ENCODE results near the gene CSTF1. TPM values are rescaled to one million over a fixed set of nuclear protein-coding genes. Genes with fewer than 3 reads are reported as not detected.

The CSTF1 gene
- total and polyA plus RNA-seq, 2 of the 8 experiments (the other 6 are each of a cell fraction or from before 2014, with no cell fraction given), result 59.4 to 83.5 TPM

DNA sequence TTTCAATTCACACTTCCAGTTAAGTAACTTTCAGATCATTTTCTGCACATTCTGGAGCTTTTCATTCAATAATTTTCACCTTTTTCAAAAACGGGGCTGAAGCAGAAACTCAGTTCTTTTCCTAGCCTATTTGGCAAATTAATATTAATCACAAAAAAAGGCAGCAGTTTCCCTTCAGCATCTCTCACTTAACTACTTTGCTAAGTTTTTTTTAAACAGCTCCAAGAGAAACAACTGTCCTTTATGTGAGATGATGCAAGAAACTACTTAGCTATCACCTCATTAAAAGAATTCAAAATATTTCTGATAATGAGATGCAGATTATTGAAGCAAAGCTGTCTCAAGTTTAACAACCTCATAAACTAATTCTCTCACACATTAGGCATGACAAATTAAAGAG is 31.4 kb downstream of the CSTF1 start (continued):
- TF ChIP-seq, protein P1, sequence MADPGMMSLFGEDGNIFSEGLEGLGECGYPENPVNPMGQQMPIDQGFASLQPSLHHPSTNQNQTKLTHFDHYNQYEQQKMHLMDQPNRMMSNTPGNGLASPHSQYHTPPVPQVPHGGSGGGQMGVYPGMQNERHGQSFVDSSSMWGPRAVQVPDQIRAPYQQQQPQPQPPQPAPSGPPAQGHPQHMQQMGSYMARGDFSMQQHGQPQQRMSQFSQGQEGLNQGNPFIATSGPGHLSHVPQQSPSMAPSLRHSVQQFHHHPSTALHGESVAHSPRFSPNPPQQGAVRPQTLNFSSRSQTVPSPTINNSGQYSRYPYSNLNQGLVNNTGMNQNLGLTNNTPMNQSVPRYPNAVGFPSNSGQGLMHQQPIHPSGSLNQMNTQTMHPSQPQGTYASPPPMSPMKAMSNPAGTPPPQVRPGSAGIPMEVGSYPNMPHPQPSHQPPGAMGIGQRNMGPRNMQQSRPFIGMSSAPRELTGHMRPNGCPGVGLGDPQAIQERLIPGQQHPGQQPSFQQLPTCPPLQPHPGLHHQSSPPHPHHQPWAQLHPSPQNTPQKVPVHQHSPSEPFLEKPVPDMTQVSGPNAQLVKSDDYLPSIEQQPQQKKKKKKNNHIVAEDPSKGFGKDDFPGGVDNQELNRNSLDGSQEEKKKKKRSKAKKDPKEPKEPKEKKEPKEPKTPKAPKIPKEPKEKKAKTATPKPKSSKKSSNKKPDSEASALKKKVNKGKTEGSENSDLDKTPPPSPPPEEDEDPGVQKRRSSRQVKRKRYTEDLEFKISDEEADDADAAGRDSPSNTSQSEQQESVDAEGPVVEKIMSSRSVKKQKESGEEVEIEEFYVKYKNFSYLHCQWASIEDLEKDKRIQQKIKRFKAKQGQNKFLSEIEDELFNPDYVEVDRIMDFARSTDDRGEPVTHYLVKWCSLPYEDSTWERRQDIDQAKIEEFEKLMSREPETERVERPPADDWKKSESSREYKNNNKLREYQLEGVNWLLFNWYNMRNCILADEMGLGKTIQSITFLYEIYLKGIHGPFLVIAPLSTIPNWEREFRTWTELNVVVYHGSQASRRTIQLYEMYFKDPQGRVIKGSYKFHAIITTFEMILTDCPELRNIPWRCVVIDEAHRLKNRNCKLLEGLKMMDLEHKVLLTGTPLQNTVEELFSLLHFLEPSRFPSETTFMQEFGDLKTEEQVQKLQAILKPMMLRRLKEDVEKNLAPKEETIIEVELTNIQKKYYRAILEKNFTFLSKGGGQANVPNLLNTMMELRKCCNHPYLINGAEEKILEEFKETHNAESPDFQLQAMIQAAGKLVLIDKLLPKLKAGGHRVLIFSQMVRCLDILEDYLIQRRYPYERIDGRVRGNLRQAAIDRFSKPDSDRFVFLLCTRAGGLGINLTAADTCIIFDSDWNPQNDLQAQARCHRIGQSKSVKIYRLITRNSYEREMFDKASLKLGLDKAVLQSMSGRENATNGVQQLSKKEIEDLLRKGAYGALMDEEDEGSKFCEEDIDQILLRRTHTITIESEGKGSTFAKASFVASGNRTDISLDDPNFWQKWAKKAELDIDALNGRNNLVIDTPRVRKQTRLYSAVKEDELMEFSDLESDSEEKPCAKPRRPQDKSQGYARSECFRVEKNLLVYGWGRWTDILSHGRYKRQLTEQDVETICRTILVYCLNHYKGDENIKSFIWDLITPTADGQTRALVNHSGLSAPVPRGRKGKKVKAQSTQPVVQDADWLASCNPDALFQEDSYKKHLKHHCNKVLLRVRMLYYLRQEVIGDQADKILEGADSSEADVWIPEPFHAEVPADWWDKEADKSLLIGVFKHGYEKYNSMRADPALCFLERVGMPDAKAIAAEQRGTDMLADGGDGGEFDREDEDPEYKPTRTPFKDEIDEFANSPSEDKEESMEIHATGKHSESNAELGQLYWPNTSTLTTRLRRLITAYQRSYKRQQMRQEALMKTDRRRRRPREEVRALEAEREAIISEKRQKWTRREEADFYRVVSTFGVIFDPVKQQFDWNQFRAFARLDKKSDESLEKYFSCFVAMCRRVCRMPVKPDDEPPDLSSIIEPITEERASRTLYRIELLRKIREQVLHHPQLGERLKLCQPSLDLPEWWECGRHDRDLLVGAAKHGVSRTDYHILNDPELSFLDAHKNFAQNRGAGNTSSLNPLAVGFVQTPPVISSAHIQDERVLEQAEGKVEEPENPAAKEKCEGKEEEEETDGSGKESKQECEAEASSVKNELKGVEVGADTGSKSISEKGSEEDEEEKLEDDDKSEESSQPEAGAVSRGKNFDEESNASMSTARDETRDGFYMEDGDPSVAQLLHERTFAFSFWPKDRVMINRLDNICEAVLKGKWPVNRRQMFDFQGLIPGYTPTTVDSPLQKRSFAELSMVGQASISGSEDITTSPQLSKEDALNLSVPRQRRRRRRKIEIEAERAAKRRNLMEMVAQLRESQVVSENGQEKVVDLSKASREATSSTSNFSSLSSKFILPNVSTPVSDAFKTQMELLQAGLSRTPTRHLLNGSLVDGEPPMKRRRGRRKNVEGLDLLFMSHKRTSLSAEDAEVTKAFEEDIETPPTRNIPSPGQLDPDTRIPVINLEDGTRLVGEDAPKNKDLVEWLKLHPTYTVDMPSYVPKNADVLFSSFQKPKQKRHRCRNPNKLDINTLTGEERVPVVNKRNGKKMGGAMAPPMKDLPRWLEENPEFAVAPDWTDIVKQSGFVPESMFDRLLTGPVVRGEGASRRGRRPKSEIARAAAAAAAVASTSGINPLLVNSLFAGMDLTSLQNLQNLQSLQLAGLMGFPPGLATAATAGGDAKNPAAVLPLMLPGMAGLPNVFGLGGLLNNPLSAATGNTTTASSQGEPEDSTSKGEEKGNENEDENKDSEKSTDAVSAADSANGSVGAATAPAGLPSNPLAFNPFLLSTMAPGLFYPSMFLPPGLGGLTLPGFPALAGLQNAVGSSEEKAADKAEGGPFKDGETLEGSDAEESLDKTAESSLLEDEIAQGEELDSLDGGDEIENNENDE (IDR thresholded peaks at IDR 0.05; ENCODE audit: insufficient replicate concordance, low read length), result no peak
- TF ChIP-seq SAP30 (IDR thresholded peaks at IDR 0.05; ENCODE audit: insufficient read depth, insufficient replicate concordance, low read length), result no peak
- TF ChIP-seq KDM1A (IDR thresholded peaks at IDR 0.05; ENCODE audit: borderline replicate concordance, low read length), result no peak
- TF ChIP-seq RAD21 (IDR thresholded peaks at IDR 0.05 in 1 of 2, conservative IDR thresholded peaks at IDR 0.05 in 1 of 2; ENCODE audit: low read depth in 2 of 2, low read length in 2 of 2), result no peak
- no peak for TF ChIP-seq CBX5 (IDR thresholded peaks at IDR 0.05; ENCODE audit: low read depth, low read length)
- no peak for TF ChIP-seq CEBPB (IDR thresholded peaks at IDR 0.05; ENCODE audit: low read depth, low read length)
- no peak for TF ChIP-seq CREB1 (IDR thresholded peaks at IDR 0.05)
- TF ChIP-seq BRCA1 (IDR thresholded peaks at IDR 0.05; ENCODE audit: low read depth, low read length), result no peak
- no peak for TF ChIP-seq CTBP2 (IDR thresholded peaks at IDR 0.05; ENCODE audit: borderline replicate concordance, insufficient read depth, insufficient read length, low read length)
- TF ChIP-seq SIRT6 (IDR thresholded peaks at IDR 0.05; ENCODE audit: low read length), result no peak
